Thyroid gland (tissue), 4 donors: ENCODE data around the gene P3H3.

Experiments used
- CTCF ChIP-seq, 6 experiments: fragments of 200-600 bp in 3 of 6; fragments of 450-650 bp in 3 of 6; sonication (generic) in 3 of 6; IDR thresholded peaks; one replicate each; pipeline ENCODE4 v1.5.1; 2016 to 2019; ENCODE audit warnings: antibody characterized with exemption in 6 of 6, mild to moderate bottlenecking in 2 of 6, inconsistent platforms in 1 of 6, moderate library complexity in 1 of 6
- POLR2A ChIP-seq, 2 donors: fragments of 450-650 bp; IDR thresholded peaks; one replicate each; pipeline ENCODE4 v1.6.1; 2017; ENCODE audit warnings: antibody characterized with exemption in 2 of 2, mild to moderate bottlenecking in 2 of 2, moderate library complexity in 1 of 2

- TF ChIP-seq POLR2A (IDR thresholded peaks at IDR 0.05) (no peak), CTCF (IDR thresholded peaks at IDR 0.05) (no peak)
Measured at GRCh38 chr12:6858799-6859198, 30.6 kb downstream of the P3H3 start.
